ENCODE data around the gene FLNC. TPM values are rescaled to one million over a fixed set of nuclear protein-coding genes. Genes with fewer than 3 reads are reported as not detected.

Gene FLNC
- total RNA-seq, 1 donor from 2014 or later = 11.7 TPM

DNA sequence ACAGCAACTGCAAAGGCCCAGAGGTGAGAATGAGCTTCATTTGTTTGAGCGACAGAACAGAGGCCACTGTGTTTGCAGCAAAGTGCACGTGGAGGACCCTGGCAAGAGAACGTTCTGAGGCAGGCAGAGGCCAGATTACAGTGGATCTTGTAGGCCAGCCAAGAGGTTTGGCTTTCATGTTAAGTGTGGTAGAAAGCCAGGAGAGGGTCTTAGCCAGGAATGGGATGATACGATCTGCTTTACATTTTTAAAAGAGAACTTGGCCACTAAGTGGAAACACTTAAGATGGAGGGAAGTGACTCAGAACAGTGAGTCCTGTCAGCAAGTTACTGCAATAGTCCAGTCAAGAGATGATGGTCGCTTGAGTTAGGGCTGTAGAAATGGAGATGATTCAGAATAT, 33.9 kb upstream of the FLNC start:
- Histone ChIP-seq H3K4me3 (no peak overlapping the region), H3K27me3 (ENCODE audit: low read depth) (peaks cover 6% of the 10 kb centered on the region), H3K4me1 (peaks cover 14% of the 10 kb centered on the region), H3K9me3 (no peaks in the 10 kb centered on the region), H3K36me3 (no peaks in the 10 kb centered on the region), H3K27ac (no peak overlapping the region)
- intact Hi-C loops (cut with DNase I) = no loop called here
- no peak for ATAC-seq
- no peak for DNase-seq
- TF ChIP-seq, protein P1, sequence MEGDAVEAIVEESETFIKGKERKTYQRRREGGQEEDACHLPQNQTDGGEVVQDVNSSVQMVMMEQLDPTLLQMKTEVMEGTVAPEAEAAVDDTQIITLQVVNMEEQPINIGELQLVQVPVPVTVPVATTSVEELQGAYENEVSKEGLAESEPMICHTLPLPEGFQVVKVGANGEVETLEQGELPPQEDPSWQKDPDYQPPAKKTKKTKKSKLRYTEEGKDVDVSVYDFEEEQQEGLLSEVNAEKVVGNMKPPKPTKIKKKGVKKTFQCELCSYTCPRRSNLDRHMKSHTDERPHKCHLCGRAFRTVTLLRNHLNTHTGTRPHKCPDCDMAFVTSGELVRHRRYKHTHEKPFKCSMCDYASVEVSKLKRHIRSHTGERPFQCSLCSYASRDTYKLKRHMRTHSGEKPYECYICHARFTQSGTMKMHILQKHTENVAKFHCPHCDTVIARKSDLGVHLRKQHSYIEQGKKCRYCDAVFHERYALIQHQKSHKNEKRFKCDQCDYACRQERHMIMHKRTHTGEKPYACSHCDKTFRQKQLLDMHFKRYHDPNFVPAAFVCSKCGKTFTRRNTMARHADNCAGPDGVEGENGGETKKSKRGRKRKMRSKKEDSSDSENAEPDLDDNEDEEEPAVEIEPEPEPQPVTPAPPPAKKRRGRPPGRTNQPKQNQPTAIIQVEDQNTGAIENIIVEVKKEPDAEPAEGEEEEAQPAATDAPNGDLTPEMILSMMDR (IDR thresholded peaks at IDR 0.05) = no peak

DNA sequence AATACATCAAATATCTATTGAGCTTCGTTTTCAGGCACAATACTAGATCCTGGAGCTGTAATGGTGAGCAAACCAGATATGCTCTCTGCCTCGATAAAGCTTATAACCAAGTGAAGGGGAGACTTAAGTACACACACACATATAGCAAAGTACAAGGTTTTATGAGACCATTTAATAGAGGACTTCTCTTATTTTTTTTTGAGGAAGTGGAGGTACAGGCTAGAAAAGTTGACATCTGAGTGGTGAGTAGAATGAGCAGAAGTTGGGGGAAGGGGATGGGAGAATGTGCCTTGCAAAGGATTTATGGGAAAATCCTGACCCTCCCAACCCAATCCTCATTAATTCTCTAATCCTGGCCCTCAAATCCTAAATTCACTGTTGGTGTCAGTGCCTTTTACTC, 30.8 kb upstream of the FLNC start:
- H3K4me3 ChIP-seq = no peak overlapping the region
- H3K27ac ChIP-seq = no peak overlapping the region
- H3K27me3 ChIP-seq (ENCODE audit: low read depth) = no peaks in the 10 kb centered on the region
- no peaks in the 10 kb centered on the region for H3K9me3 ChIP-seq
- ATAC-seq = no peak
- no peak for DNase-seq
- intact Hi-C loops (cut with DNase I) = no loop called here
- TF ChIP-seq, protein P1 (IDR thresholded peaks at IDR 0.05) = no peak
- H3K4me1 ChIP-seq = no peaks in the 10 kb centered on the region
- no peaks in the 10 kb centered on the region for H3K36me3 ChIP-seq

DNA sequence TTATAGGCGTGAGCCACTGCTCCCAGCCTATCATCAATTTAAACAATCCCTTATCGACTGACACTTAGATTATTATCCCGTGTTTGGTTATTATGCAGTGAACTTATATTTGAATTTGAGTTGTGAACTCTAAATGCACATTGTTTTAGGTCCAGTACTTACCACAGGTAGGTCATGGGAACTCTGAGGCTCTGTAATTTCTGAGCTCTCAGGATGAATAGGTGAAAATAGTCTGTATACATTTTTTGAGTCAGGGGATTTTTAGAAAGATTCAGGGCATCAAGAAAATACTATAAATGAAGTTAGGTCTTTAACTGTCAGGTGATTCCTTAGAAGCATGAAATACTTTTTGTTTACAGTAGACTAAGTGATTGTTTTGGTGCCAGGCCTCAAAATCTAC, 29.6 kb upstream of the FLNC start:
- intact Hi-C loops (cut with DNase I) = no loop called here
- Histone ChIP-seq H3K4me1 (no peaks in the 10 kb centered on the region), H3K4me3 (no peak overlapping the region), H3K27ac (no peak overlapping the region), H3K36me3 (no peaks in the 10 kb centered on the region), H3K9me3 (no peaks in the 10 kb centered on the region), H3K27me3 (ENCODE audit: low read depth) (no peaks in the 10 kb centered on the region)
- TF ChIP-seq, protein P1 (IDR thresholded peaks at IDR 0.05) = no peak
- no peak for ATAC-seq
- DNase-seq = no peak

DNA sequence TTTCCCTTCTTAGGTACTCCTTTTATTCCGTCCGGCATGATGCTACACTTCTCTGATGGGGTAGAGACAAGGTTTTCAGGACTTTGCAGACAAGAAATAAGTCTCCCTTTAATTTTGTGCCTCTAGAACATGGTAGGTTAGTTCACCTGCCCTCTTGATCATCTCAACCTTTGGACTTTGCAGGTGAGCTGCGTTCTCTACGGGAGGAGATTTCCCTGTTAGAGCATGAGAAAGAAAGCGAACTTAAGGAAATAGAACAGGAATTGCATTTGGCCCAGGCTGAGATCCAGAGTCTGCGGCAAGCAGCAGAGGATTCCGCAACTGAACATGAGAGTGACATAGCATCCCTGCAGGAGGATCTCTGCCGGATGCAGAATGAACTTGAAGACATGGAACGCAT, 29.2 kb upstream of the FLNC start:
- Histone ChIP-seq H3K27me3 (ENCODE audit: low read depth) (no peaks in the 10 kb centered on the region), H3K4me1 (no peaks in the 10 kb centered on the region), H3K36me3 (no peaks in the 10 kb centered on the region), H3K4me3 (no peak overlapping the region), H3K27ac (no peak overlapping the region), H3K9me3 (no peaks in the 10 kb centered on the region)
- TF ChIP-seq, protein P1 (IDR thresholded peaks at IDR 0.05) = no peak
- intact Hi-C loops (cut with DNase I) = no loop called here
- ATAC-seq (no peak), DNase-seq (no peak)

DNA sequence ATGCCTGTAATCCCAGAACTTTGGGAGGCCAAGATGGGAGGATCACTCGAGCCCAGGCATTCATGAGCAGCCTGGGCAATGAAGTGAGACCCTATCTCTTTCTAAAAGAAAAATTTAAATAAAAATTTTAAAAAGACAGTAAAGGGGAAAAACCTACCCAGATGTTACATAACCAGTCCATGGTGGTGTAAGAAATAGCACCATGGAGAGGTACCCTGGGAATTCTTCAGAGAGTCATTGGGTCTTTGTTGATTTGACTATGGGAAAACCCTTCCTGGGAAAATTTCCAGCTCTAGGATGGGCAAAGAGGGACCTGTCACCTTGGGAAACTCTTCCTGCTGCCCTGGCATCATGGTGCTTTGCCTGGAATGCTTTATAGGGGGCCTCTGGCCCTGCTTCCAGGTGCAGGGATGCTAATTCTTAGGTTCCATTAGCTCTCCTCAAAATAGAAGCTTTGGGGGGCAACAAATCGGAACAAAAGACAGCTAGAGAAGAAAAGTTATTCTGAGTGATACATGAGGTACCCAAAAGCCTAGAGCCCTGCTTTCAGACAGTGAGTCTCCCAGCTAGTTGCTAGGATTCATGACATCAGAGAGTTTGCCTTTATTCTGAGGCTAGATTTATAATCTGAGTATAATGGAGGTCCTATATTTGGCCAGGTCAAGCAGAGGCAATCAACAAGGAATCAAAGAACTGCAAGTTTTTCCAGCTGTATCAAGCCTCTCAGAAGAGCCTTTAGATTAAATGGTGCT, 28.4 kb upstream of the FLNC start:
- no peak for DNase-seq
- TF ChIP-seq, protein P1 (IDR thresholded peaks at IDR 0.05) = no peak
- intact Hi-C loops (cut with DNase I) = no loop called here

More for the DNA sequence above, 28.4 kb upstream of the FLNC start:
- Histone ChIP-seq H3K4me1 (no peaks in the 10 kb centered on the region), H3K27ac (no peak overlapping the region), H3K36me3 (no peaks in the 10 kb centered on the region), H3K27me3 (ENCODE audit: low read depth) (no peaks in the 10 kb centered on the region), H3K9me3 (no peaks in the 10 kb centered on the region), H3K4me3 (no peak overlapping the region)
- no peak for ATAC-seq

Data from lower lobe of right lung (tissue), 2 donors.